Head of caudate nucleus (tissue), 42 donors: ENCODE results near the gene BEST4.
"Not testable (repeated sequence)": the region's sequence is repeated elsewhere in the genome, so short reads cannot be mapped to it uniquely, and the experiment has no call there.

Experiments used
- DNase-seq, 42 donors: peaks; one replicate each; pipeline versions ENCODE4 v3.0.0 to v3.0.0-alpha.2; 2020 to 2021; ENCODE audit warnings: mixed read lengths in 7 of 42
- intact Hi-C: fragments of 100-400 bp; cut with DNase I; formaldehyde crosslinking; loops from one replicate; pipeline ENCODE4 v1.15.0; 2022

The BEST4 gene

GRCh38 chr1:44806025-44806703 is 18.2 kb upstream of the BEST4 start:
- intact Hi-C loops: no loop called here
- peak in 1 of 42 donors; percentile 28 for DNase-seq

GRCh38 chr1:44805311-44806024 is 17.5 kb upstream of the BEST4 start:
- peak in 2 of 42 donors; percentile 1 to 17 for DNase-seq
- intact Hi-C loops: no loop called here

GRCh38 chr1:44803312-44804095 is 15.5 kb upstream of the BEST4 start:
- peak in 9 of 42 donors; percentile 33 to 74 (median 56) for DNase-seq
- intact Hi-C loops: no loop called here

- DNase-seq: no peak
- intact Hi-C loops: no loop called here
Measured at GRCh38 chr1:44803062-44803311, 15.0 kb upstream of the BEST4 start.

- DNase-seq: peak in 28 of 42 donors; percentile 30 to 82 (median 62)
- intact Hi-C loops: no loop called here
Measured at GRCh38 chr1:44802306-44803061, 14.5 kb upstream of the BEST4 start.

DNA sequence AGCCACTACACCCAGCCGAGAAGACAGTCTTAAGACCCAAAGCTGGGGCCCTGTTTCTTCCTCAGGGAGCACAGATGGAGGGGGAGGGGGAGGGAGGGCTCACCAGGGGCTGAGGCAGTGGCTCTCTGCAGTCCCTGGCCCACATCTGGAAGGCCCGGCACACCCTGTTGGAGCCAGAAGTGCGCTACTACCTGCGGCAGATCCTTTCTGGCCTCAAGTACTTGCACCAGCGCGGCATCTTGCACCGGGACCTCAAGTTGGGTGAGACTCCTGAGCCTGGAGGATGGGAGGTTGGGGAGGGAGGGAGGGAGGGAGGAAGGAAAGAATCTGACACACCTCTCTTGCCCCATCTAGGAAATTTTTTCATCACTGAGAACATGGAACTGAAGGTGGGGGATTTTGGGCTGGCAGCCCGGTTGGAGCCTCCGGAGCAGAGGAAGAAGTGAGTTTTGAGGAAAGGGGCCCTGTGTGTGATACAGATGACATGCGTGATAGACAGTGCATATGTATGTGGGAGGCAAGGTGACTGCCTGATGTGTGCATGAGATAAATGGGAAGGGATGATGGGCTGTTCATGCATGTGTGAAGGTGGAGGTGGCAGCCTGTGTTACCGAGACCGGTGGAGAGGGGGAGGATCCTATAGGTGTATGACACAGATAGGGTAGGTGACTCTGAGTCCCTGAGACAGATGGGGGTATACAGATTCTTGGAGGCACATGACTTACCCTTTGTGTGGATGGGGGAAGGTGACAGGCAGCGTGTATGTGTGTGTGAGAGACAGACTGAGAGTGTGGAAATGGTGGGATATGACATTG is 13.7 kb upstream of the BEST4 start:
- intact Hi-C loops: loop anchor here (2.0 kb wide), 1 partner anchor 19 kb away; no protein-coding TSS in a partner anchor
- peak in 30 of 42 donors; percentile 33 to 87 (median 64) for DNase-seq

- peak; percentile 93 to 100 (median 98) for DNase-seq
- intact Hi-C loops: loop anchor here (2.0 kb wide), 1 partner anchor 21 kb away; no protein-coding TSS in a partner anchor
Measured at GRCh38 chr1:44799770-44800584, 12.0 kb upstream of the BEST4 start, which contains the start of gene PLK3. PLK3 (plus strand) TSS chr1:44800377; CDS start chr1:44800464, 87 bp downstream.

- DNase-seq: peak in 2 of 42 donors; percentile 1 to 31
- intact Hi-C loops: no loop called here
Measured at GRCh38 chr1:44798481-44799365, 10.8 kb upstream of the BEST4 start.

DNA sequence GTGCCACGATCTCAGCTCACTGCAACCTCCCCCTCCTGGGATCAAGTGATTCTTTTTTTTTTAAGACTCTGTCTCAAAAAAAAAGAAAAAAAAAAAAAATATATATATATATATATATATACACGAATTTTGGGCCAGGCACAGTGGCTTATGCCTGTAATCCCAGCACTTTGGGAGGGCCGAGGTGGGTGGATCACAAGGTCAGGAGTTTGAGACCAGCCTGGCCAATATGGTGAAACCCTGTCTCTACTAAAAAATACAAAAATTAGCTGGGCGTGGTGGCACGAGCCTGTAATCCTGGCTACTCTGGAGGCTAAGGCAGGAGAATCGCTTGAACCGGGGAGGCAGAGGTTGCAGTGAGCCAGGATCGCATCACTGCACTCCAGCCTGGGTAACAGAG is 9.9 kb upstream of the BEST4 start:
- intact Hi-C loops: not testable (repeated sequence)
- peak in 1 of 42 donors; percentile 2 for DNase-seq

GRCh38 chr1:44792736-44793502 is 4.9 kb upstream of the BEST4 start:
- DNase-seq: no peak
- intact Hi-C loops: no loop called here

DNA sequence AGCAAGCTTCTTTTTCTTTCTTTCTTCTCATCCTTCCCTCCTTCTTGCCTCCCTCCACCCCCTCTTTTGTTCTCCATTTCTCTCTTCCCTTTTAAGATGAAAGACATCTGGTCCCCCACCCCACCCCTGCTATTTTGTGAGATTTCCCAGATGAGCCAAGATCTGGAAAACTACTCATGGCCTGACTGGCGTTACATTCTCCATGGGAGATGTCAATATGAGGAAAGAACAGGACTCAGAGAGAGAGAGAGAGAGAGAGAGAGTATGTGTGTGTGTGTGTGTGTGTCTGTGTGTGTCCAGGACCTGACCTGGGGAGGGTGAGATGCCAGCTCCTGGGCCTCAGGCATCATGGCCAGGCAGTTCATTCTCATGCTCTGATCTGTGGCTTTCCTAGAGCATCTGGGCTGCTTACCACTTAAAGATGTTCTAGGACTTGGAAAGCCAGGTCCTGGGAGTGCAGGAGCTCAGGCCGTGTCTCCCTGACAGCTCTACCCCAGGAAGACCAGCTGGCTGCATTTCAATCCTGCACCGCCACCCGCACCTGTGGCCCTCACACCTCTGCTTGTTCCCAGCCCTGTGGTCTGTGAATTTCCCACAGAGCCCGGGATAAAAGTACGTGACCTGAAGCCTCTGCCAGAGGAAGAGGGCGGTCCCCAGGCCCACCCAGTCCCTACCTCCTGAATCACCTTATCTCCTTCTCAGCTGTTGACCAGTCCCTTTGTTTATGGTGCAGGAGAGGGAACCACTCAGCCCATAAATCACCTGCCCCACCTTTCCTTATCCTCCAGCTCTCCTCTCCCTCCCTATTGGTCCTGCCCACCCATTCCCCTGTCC is 3.2 kb upstream of the BEST4 start:
- DNase-seq: peak in 1 of 42 donors; percentile 1
- intact Hi-C loops: no loop called here

- DNase-seq: peak in 1 of 42 donors; percentile 2
- intact Hi-C loops: no loop called here
Measured at GRCh38 chr1:44787506-44787905, 464 bp downstream of the BEST4 start.

DNA sequence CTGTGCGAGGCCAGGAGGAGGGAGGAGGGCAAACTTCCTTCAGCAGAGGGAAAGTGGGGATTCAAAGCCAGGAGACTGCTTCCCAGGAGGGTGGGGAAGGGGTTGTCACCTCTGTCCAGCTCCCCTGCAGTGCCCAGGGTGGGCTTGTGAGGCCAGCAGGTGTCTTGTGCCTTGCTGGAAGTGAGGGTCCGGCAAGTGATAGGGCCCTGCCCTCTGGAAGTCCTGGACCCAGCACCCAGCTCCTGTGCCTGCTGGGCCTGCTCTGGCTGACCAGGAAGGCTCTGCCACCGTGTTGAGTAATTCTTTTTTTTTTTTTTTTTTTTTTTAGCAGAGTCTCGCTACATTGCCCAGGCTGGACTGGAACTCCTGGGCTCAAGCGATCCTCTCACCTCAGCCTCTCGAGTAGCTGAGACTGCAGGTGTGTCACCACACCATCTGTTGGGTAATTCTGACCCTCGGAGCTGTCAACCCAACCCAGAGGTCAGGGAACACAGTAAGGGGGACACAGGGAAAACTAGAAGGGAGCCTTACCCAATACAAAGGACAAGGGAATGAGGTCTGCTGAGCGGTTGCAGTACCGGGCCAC is 1.0 kb downstream of the BEST4 start:
- no peak for DNase-seq
- intact Hi-C loops: no loop called here

GRCh38 chr1:44786138-44786840 is 1.7 kb downstream of the BEST4 start:
- DNase-seq: peak in 26 of 42 donors; percentile 34 to 80 (median 58)
- intact Hi-C loops: no loop called here
